Embryonic facial prominence (tissue), 1 donor: ENCODE measurements around the gene HOXB9.

Source experiments
- DNase-seq: peaks from one replicate; pipeline ENCODE4 v3.0.0-alpha.2; 2016; ENCODE audit errors: extremely low spot score

HOXB9 gene

GRCh38 chr17:48597528-48597777 is 28.7 kb downstream of the HOXB9 start:
- DNase-seq: no peak

GRCh38 chr17:48596735-48597527 is 29.2 kb downstream of the HOXB9 start:
- DNase-seq: no peak

GRCh38 chr17:48596000-48596734 is 30.0 kb downstream of the HOXB9 start:
- DNase-seq: no peak

GRCh38 chr17:48595278-48595999 is 30.7 kb downstream of the HOXB9 start:
- no peak for DNase-seq

- DNase-seq: no peak
These were observed 31.4 kb downstream of the HOXB9 start for GRCh38 chr17:48594538-48595277.

- no peak for DNase-seq
These were observed 32.2 kb downstream of the HOXB9 start for GRCh38 chr17:48593840-48594537.

- no peak for DNase-seq
These were observed 32.9 kb downstream of the HOXB9 start, which contains the start of gene HOXB5 for GRCh38 chr17:48593126-48593829. Gene HOXB5, minus strand, starts transcription at chr17:48593779. Its CDS starts 97 bp downstream, at chr17:48593682.

- DNase-seq: no peak
These were observed 33.6 kb downstream of the HOXB9 start for GRCh38 chr17:48592577-48592976.

GRCh38 chr17:48592057-48592514 is 34.1 kb downstream of the HOXB9 start:
- DNase-seq: no peak

GRCh38 chr17:48591255-48592056 is 34.7 kb downstream of the HOXB9 start:
- no peak for DNase-seq

- no peak for DNase-seq
These were observed 35.5 kb downstream of the HOXB9 start for GRCh38 chr17:48590607-48591161.

GRCh38 chr17:48589831-48590606 is 36.1 kb downstream of the HOXB9 start, which contains the start of gene HOXB3:
Gene HOXB3, minus strand, starts transcription at chr17:48590241. Its CDS starts 37,767 bp downstream, at chr17:48552474.
- no peak for DNase-seq

GRCh38 chr17:48589060-48589830 is 36.9 kb downstream of the HOXB9 start:
- DNase-seq: no peak

- no peak for DNase-seq
These were observed 37.6 kb downstream of the HOXB9 start for GRCh38 chr17:48588528-48588927.

- no peak for DNase-seq
These were observed 38.1 kb downstream of the HOXB9 start for GRCh38 chr17:48588074-48588415.

GRCh38 chr17:48587276-48588073 is 38.7 kb downstream of the HOXB9 start:
- DNase-seq: no peak
